GM12878 (cell line): ENCODE results near the gene GNPTG.
"Not testable (repeated sequence)": the region's sequence is repeated elsewhere in the genome, so short reads cannot be mapped to it uniquely, and the experiment has no call there.

Experiments used
- BCL3 ChIP-seq: IDR thresholded peaks from 2 replicates; pipeline ENCODE4 v1.6.1; 2011; ENCODE audit warnings: borderline replicate concordance, low read depth, mild to moderate bottlenecking, moderate library complexity, low read length; ENCODE audit not compliant: insufficient read depth, poor library complexity, severe bottlenecking
- BRCA1 ChIP-seq: IDR thresholded peaks from 2 replicates; pipeline ENCODE4 v1.6.1; 2011; ENCODE audit warnings: low read depth, low read length, improper control_type of control experiment
- CREB1 ChIP-seq: IDR thresholded peaks from 2 replicates; pipeline ENCODE4 v1.6.1; 2012; ENCODE audit warnings: low read depth, mild to moderate bottlenecking, inconsistent platforms
- MEF2B ChIP-seq: fragments of 450-650 bp; IDR thresholded peaks from 2 replicates; pipeline ENCODE4 v1.6.1; 2018; ENCODE audit warnings: mild to moderate bottlenecking, moderate library complexity; ENCODE audit not compliant: partially characterized antibody, poor library complexity, severe bottlenecking
- NFIC ChIP-seq: IDR thresholded peaks from 2 replicates; pipeline ENCODE4 v1.6.1; 2012; ENCODE audit warnings: low read depth, mild to moderate bottlenecking, inconsistent platforms, low read length, moderate library complexity
- PML ChIP-seq: IDR thresholded peaks from 2 replicates; pipeline ENCODE4 v1.6.1; 2012; ENCODE audit warnings: low read length, inconsistent platforms
- POLR2AphosphoS5 ChIP-seq: IDR thresholded peaks from 2 replicates; pipeline ENCODE4 v1.6.1; 2011; ENCODE audit warnings: mild to moderate bottlenecking, low read length, inconsistent platforms
- RFX5 ChIP-seq: IDR thresholded peaks from 2 replicates; pipeline ENCODE4 v1.6.1; 2011; ENCODE audit warnings: low read depth, low read length, improper control_type of control experiment
- SIN3A ChIP-seq: IDR thresholded peaks from 2 replicates; pipeline ENCODE4 v1.6.1; 2012; ENCODE audit warnings: low read depth, low read length, improper control_type of control experiment
- ZNF274 ChIP-seq: IDR thresholded peaks from one replicate; pipeline ENCODE4 v1.8.0; 2011; ENCODE audit not compliant: insufficient read length, insufficient read depth
- TF ChIP-seq, protein P1 (sequence below): fragments of 150-350 bp; IDR thresholded peaks from 2 replicates; pipeline ENCODE4 v1.6.1; 2016; ENCODE audit warnings: low read depth, low read length
- TF ChIP-seq, protein P2 (sequence below), 3 experiments: IDR thresholded peaks in 2 of 3; conservative IDR thresholded peaks in 1 of 3; 2 replicates each; pipeline ENCODE4 v1.5.1; 2011; ENCODE audit warnings: low read depth in 3 of 3, low read length in 3 of 3, mild to moderate bottlenecking in 3 of 3, control low read depth in 2 of 3, moderate library complexity in 2 of 3, inconsistent platforms in 1 of 3, mixed read lengths in 1 of 3; ENCODE audit not compliant: control insufficient read depth in 2 of 3, insufficient read depth in 1 of 3; ENCODE audit errors: extremely low read depth in 1 of 3

DNA sequence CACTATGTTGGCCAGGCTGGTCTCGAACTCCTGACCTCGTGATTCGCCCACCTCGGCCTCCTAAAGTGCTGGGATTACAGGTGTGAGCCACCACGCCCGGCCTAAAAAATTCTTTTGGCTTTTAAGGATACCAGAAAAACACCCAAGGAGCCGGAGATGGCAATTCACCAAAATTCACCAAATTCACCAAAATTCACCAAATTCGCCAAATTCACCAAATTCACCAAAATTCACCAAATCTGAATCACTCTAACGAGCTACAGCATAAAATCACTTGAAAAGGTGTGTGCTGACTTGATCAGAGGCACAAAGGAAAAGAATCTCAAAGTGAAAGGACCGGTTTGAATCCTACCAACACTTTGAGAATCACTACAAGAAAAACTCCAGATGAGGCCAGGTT lies 22.8 kb upstream of the GNPTG start:
- TF ChIP-seq, protein P1, sequence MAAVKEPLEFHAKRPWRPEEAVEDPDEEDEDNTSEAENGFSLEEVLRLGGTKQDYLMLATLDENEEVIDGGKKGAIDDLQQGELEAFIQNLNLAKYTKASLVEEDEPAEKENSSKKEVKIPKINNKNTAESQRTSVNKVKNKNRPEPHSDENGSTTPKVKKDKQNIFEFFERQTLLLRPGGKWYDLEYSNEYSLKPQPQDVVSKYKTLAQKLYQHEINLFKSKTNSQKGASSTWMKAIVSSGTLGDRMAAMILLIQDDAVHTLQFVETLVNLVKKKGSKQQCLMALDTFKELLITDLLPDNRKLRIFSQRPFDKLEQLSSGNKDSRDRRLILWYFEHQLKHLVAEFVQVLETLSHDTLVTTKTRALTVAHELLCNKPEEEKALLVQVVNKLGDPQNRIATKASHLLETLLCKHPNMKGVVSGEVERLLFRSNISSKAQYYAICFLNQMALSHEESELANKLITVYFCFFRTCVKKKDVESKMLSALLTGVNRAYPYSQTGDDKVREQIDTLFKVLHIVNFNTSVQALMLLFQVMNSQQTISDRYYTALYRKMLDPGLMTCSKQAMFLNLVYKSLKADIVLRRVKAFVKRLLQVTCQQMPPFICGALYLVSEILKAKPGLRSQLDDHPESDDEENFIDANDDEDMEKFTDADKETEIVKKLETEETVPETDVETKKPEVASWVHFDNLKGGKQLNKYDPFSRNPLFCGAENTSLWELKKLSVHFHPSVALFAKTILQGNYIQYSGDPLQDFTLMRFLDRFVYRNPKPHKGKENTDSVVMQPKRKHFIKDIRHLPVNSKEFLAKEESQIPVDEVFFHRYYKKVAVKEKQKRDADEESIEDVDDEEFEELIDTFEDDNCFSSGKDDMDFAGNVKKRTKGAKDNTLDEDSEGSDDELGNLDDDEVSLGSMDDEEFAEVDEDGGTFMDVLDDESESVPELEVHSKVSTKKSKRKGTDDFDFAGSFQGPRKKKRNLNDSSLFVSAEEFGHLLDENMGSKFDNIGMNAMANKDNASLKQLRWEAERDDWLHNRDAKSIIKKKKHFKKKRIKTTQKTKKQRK, result not testable (repeated sequence)
- TF ChIP-seq, protein P2, sequence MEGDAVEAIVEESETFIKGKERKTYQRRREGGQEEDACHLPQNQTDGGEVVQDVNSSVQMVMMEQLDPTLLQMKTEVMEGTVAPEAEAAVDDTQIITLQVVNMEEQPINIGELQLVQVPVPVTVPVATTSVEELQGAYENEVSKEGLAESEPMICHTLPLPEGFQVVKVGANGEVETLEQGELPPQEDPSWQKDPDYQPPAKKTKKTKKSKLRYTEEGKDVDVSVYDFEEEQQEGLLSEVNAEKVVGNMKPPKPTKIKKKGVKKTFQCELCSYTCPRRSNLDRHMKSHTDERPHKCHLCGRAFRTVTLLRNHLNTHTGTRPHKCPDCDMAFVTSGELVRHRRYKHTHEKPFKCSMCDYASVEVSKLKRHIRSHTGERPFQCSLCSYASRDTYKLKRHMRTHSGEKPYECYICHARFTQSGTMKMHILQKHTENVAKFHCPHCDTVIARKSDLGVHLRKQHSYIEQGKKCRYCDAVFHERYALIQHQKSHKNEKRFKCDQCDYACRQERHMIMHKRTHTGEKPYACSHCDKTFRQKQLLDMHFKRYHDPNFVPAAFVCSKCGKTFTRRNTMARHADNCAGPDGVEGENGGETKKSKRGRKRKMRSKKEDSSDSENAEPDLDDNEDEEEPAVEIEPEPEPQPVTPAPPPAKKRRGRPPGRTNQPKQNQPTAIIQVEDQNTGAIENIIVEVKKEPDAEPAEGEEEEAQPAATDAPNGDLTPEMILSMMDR (IDR thresholded peaks at IDR 0.05 in 2 of 3, conservative IDR thresholded peaks at IDR 0.05 in 1 of 3; ENCODE audit: control insufficient read depth in 2 of 3, extremely low read depth in 1 of 3, insufficient read depth in 1 of 3, low read depth in 3 of 3, low read length in 3 of 3), result not testable (repeated sequence)
- not testable (repeated sequence) for TF ChIP-seq BCL3, BRCA1, ZNF274, MEF2B, SIN3A, PML, RFX5, POLR2AphosphoS5, NFIC, CREB1
